Measurements from ENCODE around the gene OR6B2. TPM values are rescaled to one million over a fixed set of nuclear protein-coding genes. Genes with fewer than 3 reads are reported as not detected.

OR6B2 gene
- total RNA-seq, 1 donor: not detected

GRCh38 chr2:240066489-240066888, 36.3 kb upstream of the OR6B2 start:
- H3K4me3 ChIP-seq (ENCODE audit: low read depth, low read length): no peak overlapping the region
- DNase-seq (ENCODE audit: low read depth): no peak
- no peak for TF ChIP-seq CTCF (IDR thresholded peaks at IDR 0.05; ENCODE audit: insufficient read depth, low read length)

- no peak for TF ChIP-seq CTCF (IDR thresholded peaks at IDR 0.05; ENCODE audit: insufficient read depth, low read length)
- H3K4me3 ChIP-seq (ENCODE audit: low read depth, low read length): no peak overlapping the region
- DNase-seq (ENCODE audit: low read depth): no peak
Observed at GRCh38 chr2:240064898-240065297, 34.7 kb upstream of the OR6B2 start.

- H3K4me3 ChIP-seq (ENCODE audit: low read depth, low read length): no peak overlapping the region
- DNase-seq (ENCODE audit: low read depth): peak; percentile 67
- peak; percentile 69 for TF ChIP-seq CTCF (IDR thresholded peaks at IDR 0.05; ENCODE audit: insufficient read depth, low read length)
Observed at GRCh38 chr2:240060977-240061591, 30.9 kb upstream of the OR6B2 start.

GRCh38 chr2:240056678-240057077, 26.4 kb upstream of the OR6B2 start:
- no peak for TF ChIP-seq CTCF (IDR thresholded peaks at IDR 0.05; ENCODE audit: insufficient read depth, low read length)
- H3K4me3 ChIP-seq (ENCODE audit: low read depth, low read length): no peak overlapping the region
- DNase-seq (ENCODE audit: low read depth): no peak

- H3K4me3 ChIP-seq (ENCODE audit: low read depth, low read length): no peak overlapping the region
- TF ChIP-seq CTCF (IDR thresholded peaks at IDR 0.05; ENCODE audit: insufficient read depth, low read length): no peak
- no peak for DNase-seq (ENCODE audit: low read depth)
Observed at GRCh38 chr2:240055177-240055917, 25.1 kb upstream of the OR6B2 start.

GRCh38 chr2:240053173-240054155, 23.2 kb upstream of the OR6B2 start, which contains the start of gene OR6B3:
OR6B3 (minus strand) TSS chr2:240053521.
- no peak within 1 kb of the TSS for H3K4me3 ChIP-seq (ENCODE audit: low read depth, low read length)
- TF ChIP-seq CTCF (IDR thresholded peaks at IDR 0.05; ENCODE audit: insufficient read depth, low read length): no peak
- DNase-seq (ENCODE audit: low read depth): no peak

Measured in fibroblast of the aortic adventitia (primary cell).